Activated CD8-positive, alpha-beta T cell treated with anti-CD3 and anti-CD28 coated beads for 36 hours (primary cell): ENCODE data around the gene CTBP2. TPM values are rescaled to one million over a fixed set of nuclear protein-coding genes. Genes with fewer than 3 reads are reported as not detected.

Experiments
- ATAC-seq: fragments of 200-7000 bp; cut with Tn5 transposase; one replicate; pipeline ENCODE4 v1.10.0; 2021; ENCODE audit warnings: mild to moderate bottlenecking, moderate library complexity
- CTCF ChIA-PET: fragments of 350-600 bp; sonication (Branson Sonifier 250); formaldehyde crosslinking; loops from one replicate; lab custom pipeline; 2021; ENCODE audit warnings: antibody characterized with exemption; lab: Charles Lee
- POLR2A ChIA-PET: fragments of 350-600 bp; sonication (Branson Sonifier 250); formaldehyde crosslinking; loops from one replicate; lab custom pipeline; 2021; ENCODE audit warnings: antibody characterized with exemption; lab: Charles Lee
- DNase-seq: peaks from one replicate; pipeline ENCODE4 v3.0.0-alpha.2; 2020
- H3K27ac Mint-ChIP-seq: one replicate; pipeline ENCODE4 v1.8.0; 2021; ENCODE audit warnings: mild to moderate bottlenecking, mixed read lengths
- H3K27me3 Mint-ChIP-seq: one replicate; pipeline ENCODE4 v1.8.0; 2021; ENCODE audit warnings: mixed read lengths
- H3K36me3 Mint-ChIP-seq: one replicate; pipeline ENCODE4 v1.8.0; 2021; ENCODE audit warnings: low read depth, mixed read lengths
- H3K4me1 Mint-ChIP-seq: one replicate; pipeline ENCODE4 v1.8.0; 2021; ENCODE audit warnings: low read depth, mixed read lengths
- H3K4me3 Mint-ChIP-seq: one replicate; pipeline ENCODE4 v1.8.0; 2021; ENCODE audit warnings: mild to moderate bottlenecking, moderate library complexity, mixed read lengths
- H3K9me3 Mint-ChIP-seq: one replicate; pipeline ENCODE4 v1.8.0; 2021; ENCODE audit warnings: mixed read lengths
- CTCF ChIP-seq: fragments of 200-600 bp; IDR thresholded peaks from one replicate; pipeline ENCODE4 v1.8.0; 2022; ENCODE audit warnings: antibody characterized with exemption, mild to moderate bottlenecking
- intact Hi-C: fragments of 100-400 bp; cut with micrococcal nuclease; formaldehyde crosslinking; loops from one replicate; pipeline ENCODE4 v1.10.0; 2022
- total RNA-seq, 2 experiments: library from RNA; stranded (reverse); gene quantifications; one replicate each; pipeline ENCODE4 v1.2.3, GENCODE V29; 2021

CTBP2 gene
- total RNA-seq, 2 experiments from 2014 or later, result 0.60 to 0.88 TPM

- intact Hi-C loops, result no loop called here
- ChIA-PET POLR2A (no interaction called here), CTCF (interaction anchor here (1.0 kb wide), 1 partner anchor 110 kb away, joined by 3 read pairs; no protein-coding TSS in a partner anchor)
- no peaks in the 10 kb centered on the region for H3K36me3 Mint-ChIP-seq
- H3K27me3 Mint-ChIP-seq, result peaks cover 47% of the 10 kb centered on the region
- ATAC-seq (no peak), DNase-seq (no peak)
- peaks cover 4% of the 10 kb centered on the region for H3K4me1 Mint-ChIP-seq
- no peak for TF ChIP-seq CTCF
- no peak overlapping the region for H3K27ac Mint-ChIP-seq
- H3K9me3 Mint-ChIP-seq, result no peaks in the 10 kb centered on the region
- peak overlapping the region; percentile 67 for H3K4me3 Mint-ChIP-seq
Observed at GRCh38 chr10:125158275-125158600, 2.1 kb downstream of the CTBP2 start.

GRCh38 chr10:125157505-125157904 lies 2.9 kb downstream of the CTBP2 start:
- intact Hi-C loops, result no loop called here
- no peak for ATAC-seq
- H3K9me3 Mint-ChIP-seq, result no peaks in the 10 kb centered on the region

DNA sequence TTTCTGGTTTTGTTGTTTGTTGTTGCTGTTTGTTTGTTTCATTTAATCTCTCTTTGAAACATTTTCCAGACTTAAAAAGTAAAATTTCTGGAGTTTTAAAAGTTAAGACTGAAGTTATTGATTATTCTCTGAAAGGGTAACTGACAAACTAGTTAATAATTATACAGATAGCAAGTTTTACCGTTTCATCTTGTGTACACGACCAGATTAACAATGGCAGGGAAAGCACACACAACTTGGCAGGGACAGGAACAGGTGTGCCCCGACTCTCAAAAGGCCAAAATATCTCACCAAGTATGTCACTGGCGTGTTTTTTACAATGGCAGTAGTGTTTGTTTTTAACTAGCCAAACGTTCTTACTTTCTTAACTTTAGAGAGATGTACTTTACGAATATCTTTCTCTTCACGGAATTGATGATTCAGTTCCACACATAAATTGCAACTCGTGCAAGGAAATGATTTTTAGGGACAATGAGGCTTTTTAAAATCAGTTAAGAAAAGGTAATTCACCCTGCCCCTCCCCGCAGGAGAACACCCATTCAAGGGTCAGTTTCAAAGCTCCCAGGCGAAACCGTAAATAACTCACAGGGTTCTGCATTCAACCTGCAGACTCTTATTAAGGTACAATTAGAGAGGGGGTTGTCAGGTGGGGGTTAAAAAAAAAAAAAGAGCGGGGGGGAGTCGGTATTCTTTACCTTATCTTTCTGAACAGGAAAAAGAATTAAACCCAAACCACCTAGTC lies 3.5 kb downstream of the CTBP2 start:
- Mint-ChIP-seq H3K4me3 (no peak overlapping the region), H3K27ac (no peak overlapping the region), H3K36me3 (no peaks in the 10 kb centered on the region), H3K27me3 (peaks cover 47% of the 10 kb centered on the region), H3K9me3 (no peaks in the 10 kb centered on the region), H3K4me1 (peaks cover 4% of the 10 kb centered on the region)
- intact Hi-C loops, result no loop called here
- no peak for TF ChIP-seq CTCF
- ATAC-seq (no peak), DNase-seq (no peak)
- ChIA-PET CTCF (no interaction called here), POLR2A (no interaction called here)

More at GRCh38 chr10:125157505-125157904, 2.9 kb downstream of the CTBP2 start:
- Mint-ChIP-seq H3K27ac (no peak overlapping the region), H3K36me3 (no peaks in the 10 kb centered on the region), H3K4me3 (no peak overlapping the region), H3K27me3 (peaks cover 45% of the 10 kb centered on the region), H3K4me1 (peaks cover 4% of the 10 kb centered on the region)
- no peak for DNase-seq
- no peak for TF ChIP-seq CTCF
- ChIA-PET POLR2A (no interaction called here), CTCF (no interaction called here)

DNA sequence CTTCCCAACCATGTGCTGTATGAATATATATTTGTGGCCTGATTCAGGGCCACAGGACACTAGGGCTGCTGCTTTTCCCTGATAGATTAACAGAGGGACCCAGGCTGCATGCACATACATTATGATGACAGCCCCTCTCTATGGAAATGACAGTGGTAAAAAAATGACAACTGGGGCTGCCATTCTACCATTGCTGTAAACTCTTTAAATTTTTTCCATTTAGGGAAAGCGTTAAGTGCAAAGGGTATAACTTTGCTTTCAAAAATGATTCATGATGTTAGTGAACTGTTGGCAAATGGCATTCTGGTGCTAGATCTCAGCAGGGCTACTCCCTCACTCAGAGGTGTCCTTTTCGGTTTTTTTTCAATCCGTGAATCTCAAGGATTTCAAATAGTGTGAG lies 4.2 kb downstream of the CTBP2 start:
- no peak for TF ChIP-seq CTCF
- no peak for DNase-seq
- Mint-ChIP-seq H3K27ac (no peak overlapping the region), H3K36me3 (no peaks in the 10 kb centered on the region), H3K4me3 (no peak overlapping the region), H3K27me3 (peaks cover 49% of the 10 kb centered on the region), H3K9me3 (no peaks in the 10 kb centered on the region), H3K4me1 (peaks cover 4% of the 10 kb centered on the region)
- no peak for ATAC-seq
- intact Hi-C loops, result no loop called here
- CTCF ChIA-PET, result no interaction called here
- POLR2A ChIA-PET, result interaction anchor here (0.6 kb wide), 1 partner anchor 66 kb away, joined by 3 read pairs; no protein-coding TSS in a partner anchor

- Mint-ChIP-seq H3K27ac (no peak overlapping the region), H3K4me1 (peaks cover 4% of the 10 kb centered on the region)
- no peak for TF ChIP-seq CTCF
Observed at GRCh38 chr10:125155101-125155500, 5.3 kb downstream of the CTBP2 start.

More at GRCh38 chr10:125155101-125155500, 5.3 kb downstream of the CTBP2 start:
- no peak overlapping the region for H3K4me3 Mint-ChIP-seq
- H3K36me3 Mint-ChIP-seq, result no peaks in the 10 kb centered on the region
- CTCF ChIA-PET, result no interaction called here
- DNase-seq (no peak), ATAC-seq (no peak)
- no peaks in the 10 kb centered on the region for H3K9me3 Mint-ChIP-seq
- POLR2A ChIA-PET, result no interaction called here
- intact Hi-C loops, result no loop called here
- peaks cover 55% of the 10 kb centered on the region for H3K27me3 Mint-ChIP-seq
